VCaP (cell line): ENCODE measurements around the gene WWOX.

ENCODE experiments used
- H3K27ac ChIP-seq: fragments of 450-650 bp; 2 replicates; pipeline ENCODE4 v1.5.1; 2017
- TF ChIP-seq, protein P1 (sequence below): fragments of 450-650 bp; conservative IDR thresholded peaks from 2 replicates; pipeline ENCODE4 v1.5.1; 2017; ENCODE audit warnings: mild to moderate bottlenecking, moderate library complexity

Gene WWOX

DNA sequence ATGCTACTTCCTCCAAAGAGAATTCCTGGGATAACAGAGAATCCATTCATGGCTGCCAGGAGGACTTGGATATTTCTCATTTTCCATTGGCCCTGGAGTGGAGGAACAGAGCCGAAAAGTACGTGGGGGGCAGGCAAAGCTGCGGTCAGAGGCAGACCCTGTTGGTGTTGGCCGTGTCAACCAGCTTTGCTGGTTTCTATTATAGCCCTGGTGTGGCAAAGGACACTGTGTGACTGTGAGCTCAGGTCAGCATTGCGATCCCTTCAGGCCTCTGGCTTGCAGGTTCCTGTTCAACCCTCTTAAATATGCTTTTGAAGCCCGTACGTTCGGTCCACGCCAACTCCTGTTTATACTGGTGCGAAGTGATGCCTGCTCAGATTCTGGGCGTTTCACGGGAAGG, 904.9 kb downstream of the WWOX start:
- TF ChIP-seq, protein P1, sequence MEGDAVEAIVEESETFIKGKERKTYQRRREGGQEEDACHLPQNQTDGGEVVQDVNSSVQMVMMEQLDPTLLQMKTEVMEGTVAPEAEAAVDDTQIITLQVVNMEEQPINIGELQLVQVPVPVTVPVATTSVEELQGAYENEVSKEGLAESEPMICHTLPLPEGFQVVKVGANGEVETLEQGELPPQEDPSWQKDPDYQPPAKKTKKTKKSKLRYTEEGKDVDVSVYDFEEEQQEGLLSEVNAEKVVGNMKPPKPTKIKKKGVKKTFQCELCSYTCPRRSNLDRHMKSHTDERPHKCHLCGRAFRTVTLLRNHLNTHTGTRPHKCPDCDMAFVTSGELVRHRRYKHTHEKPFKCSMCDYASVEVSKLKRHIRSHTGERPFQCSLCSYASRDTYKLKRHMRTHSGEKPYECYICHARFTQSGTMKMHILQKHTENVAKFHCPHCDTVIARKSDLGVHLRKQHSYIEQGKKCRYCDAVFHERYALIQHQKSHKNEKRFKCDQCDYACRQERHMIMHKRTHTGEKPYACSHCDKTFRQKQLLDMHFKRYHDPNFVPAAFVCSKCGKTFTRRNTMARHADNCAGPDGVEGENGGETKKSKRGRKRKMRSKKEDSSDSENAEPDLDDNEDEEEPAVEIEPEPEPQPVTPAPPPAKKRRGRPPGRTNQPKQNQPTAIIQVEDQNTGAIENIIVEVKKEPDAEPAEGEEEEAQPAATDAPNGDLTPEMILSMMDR: no peak

DNA sequence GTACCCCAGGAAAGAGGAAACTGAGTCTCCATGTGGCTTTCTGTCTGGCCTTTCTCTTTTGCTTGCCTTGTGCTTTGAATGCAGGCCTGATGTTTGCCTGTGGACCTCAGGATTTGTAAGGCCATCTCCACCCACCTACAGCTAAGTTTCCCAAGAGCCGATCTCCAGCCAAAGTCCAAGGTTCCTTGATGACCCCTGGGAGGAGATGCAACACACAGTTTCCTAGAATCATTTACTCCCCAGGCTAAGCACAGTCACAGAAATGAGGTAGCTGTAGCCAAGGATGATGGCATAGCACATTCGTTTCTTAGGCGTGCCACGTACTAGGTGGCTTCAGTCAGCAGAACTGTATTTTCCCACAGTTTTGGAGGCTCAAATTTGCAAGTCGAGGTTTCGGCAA, 905.6 kb downstream of the WWOX start:
- TF ChIP-seq, protein P1: no peak

More for the DNA sequence above, 904.9 kb downstream of the WWOX start:
- no peak overlapping the region for H3K27ac ChIP-seq

DNA sequence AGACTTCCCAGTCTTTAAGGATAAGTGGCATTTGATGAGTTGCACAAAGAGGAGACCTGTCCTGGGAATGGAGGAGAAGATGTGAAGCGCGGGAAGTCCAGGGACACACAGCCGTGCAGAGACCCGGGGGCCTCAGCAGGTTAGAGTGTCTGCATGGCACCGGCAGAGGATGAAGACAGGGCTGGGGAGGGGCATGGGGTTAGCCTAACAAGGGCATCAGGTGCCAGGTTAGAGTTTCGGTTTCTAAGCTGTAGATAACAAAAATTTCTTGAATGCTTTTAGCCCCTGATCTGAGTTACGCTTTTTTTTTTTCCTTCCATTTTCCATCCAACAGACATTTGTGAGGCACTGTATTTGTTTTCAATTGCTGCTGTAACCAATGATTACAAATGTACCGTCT, 906.8 kb downstream of the WWOX start:
- no peak overlapping the region for H3K27ac ChIP-seq
- TF ChIP-seq, protein P1: no peak

More for the DNA sequence above, 905.6 kb downstream of the WWOX start:
- no peak overlapping the region for H3K27ac ChIP-seq

DNA sequence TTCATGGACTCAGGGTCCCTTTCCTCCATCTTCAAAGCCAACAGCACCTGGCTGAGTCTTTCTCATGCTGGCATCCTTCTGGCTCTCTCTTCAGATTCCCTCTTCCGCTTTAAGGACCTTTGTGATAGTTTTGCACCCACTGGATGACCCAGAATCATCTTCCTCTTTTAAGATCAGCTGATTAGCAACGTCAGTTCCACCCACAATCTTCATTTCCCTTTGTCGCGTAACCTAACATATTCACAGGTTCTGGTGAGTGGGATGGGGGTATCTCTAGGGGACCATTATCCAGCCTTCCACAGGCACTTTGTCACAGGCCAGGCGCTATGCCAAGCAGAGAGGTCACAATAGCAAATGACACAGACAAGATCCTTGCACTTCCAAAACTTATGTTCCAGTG, 907.3 kb downstream of the WWOX start:
- no peak overlapping the region for H3K27ac ChIP-seq
- TF ChIP-seq, protein P1: no peak

DNA sequence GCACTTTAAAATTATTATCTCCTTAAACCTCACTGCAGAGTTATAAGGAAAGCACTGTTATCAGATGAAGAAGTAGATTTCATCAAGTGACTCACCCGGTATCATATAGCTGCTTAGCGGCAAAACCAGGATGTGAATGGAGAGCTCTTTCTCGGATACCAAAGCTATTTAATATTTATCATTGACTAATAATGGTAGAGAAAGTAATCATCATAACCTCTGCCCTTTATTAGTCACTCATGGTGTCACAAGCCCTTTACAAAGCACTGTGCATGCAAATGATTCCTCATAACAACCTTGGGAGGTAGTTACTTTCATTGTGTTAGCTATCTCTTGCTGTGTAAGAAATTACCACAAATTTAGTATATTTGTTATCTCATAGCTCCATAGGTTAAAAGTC, 908.2 kb downstream of the WWOX start:
- no peak overlapping the region for H3K27ac ChIP-seq
- TF ChIP-seq, protein P1: no peak

GRCh38 chr16:79008036-79008868, 908.8 kb downstream of the WWOX start:
- H3K27ac ChIP-seq: no peak overlapping the region
- TF ChIP-seq, protein P1: no peak

- TF ChIP-seq, protein P1: no peak
- H3K27ac ChIP-seq: no peak overlapping the region
Observed at GRCh38 chr16:79008869-79009179, 909.4 kb downstream of the WWOX start.
